Measurements from ENCODE around the gene ULK4. TPM values are rescaled to one million over a fixed set of nuclear protein-coding genes. Genes with fewer than 3 reads are reported as not detected.
"Not testable (repeated sequence)": the region's sequence is repeated elsewhere in the genome, so short reads cannot be mapped to it uniquely, and the experiment has no call there.

The ULK4 gene
- total RNA-seq, 1 experiment from 2014 or later, result 6.3 TPM

- RAD21 ChIA-PET (ENCODE audit: low non-redundant PET in 1 of 2, low total read pairs in 2 of 2, uncharacterized antibody in 2 of 2, unreplicated experiment in 2 of 2); H3K9me2 ChIP-seq (ENCODE audit: insufficient read depth); POLR2A ChIA-PET; H3K9me3 ChIP-seq (ENCODE audit: control insufficient read depth in 1 of 2, insufficient read depth in 1 of 2, low read depth in 1 of 2, low read length in 2 of 2); H4K20me1 ChIP-seq (ENCODE audit: insufficient read depth); H3K4me3 ChIP-seq (replicated peaks in 1 of 2; ENCODE audit: low read depth in 1 of 2, low read length in 2 of 2); H3K4me1 ChIP-seq (ENCODE audit: control insufficient read depth in 1 of 2, insufficient read depth in 2 of 2, low read length in 2 of 2); H3K4me2 ChIP-seq (ENCODE audit: low read length); H3K36me3 ChIP-seq (ENCODE audit: control insufficient read depth in 1 of 2, insufficient read depth in 2 of 2, low read length in 2 of 2); DNase-seq (ENCODE audit: low read depth, low spot score); H3K27ac ChIP-seq (ENCODE audit: low read depth, low read length); BruUV-seq (replicated peaks); H2AFZ ChIP-seq (ENCODE audit: low read depth, low read length, poor library complexity, severe bottlenecking); H3K79me2 ChIP-seq (ENCODE audit: insufficient read depth, low read length); H3K27me3 ChIP-seq (ENCODE audit: insufficient read depth, low read length); ATAC-seq; H3K9ac ChIP-seq (ENCODE audit: low read length): not testable (repeated sequence)
- TF ChIP-seq CBX3 (IDR thresholded peaks at IDR 0.05; ENCODE audit: low read depth), result 0 out of 2 replicates have a peak, but pooled peaks have one; percentile 29
- peak; percentile 52 for TF ChIP-seq RAD21 (IDR thresholded peaks at IDR 0.05; ENCODE audit: low read depth)
- TF ChIP-seq CTCF (IDR thresholded peaks at IDR 0.05 in 2 of 3, conservative IDR thresholded peaks at IDR 0.05 in 1 of 3; ENCODE audit: borderline replicate concordance in 1 of 3, insufficient read depth in 1 of 3, low read depth in 2 of 3, low read length in 2 of 3), result peak in 2 of 3 experiments; percentile 48 to 50; a peak in 4 of 6 replicates
- intact Hi-C loops (cut with micrococcal nuclease), result loop anchor here (2.0 kb wide), 1 partner anchor 185 kb away; no protein-coding TSS in a partner anchor
- CTCF ChIA-PET, result interaction anchor here (0.8 kb wide), 1 partner anchor 184 kb away, joined by 3 read pairs; no protein-coding TSS in a partner anchor
These were observed 266.1 kb downstream of the ULK4 start for GRCh38 chr3:41695806-41696205.

DNA sequence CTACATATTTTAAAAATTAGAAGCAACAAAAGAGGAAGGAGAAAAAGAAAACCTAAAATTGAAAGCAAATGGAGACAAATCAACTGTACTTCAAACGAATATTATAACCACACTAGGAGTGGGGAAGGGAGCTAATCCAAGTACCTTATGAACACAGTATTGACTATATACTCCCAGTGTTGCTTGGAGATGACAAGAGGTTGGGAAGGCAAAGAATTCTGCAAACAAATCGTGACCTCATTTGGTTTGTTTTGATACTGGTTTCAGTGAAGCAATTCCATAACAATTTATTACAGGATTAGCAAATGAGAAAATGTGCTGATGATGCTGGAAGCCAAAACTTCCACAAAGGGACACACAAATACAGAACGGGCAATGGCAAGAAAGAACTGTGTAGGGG, 268.1 kb downstream of the ULK4 start:
- Histone ChIP-seq H3K36me3 (ENCODE audit: control insufficient read depth in 1 of 2, insufficient read depth in 2 of 2, low read length in 2 of 2) (no peaks in the 10 kb centered on the region), H3K9me3 (ENCODE audit: control insufficient read depth in 1 of 2, insufficient read depth in 1 of 2, low read depth in 1 of 2, low read length in 2 of 2) (no peaks in the 10 kb centered on the region), H3K9me2 (ENCODE audit: insufficient read depth) (no peaks in the 10 kb centered on the region), H2AFZ (ENCODE audit: low read depth, low read length, poor library complexity, severe bottlenecking) (no peak overlapping the region), H3K9ac (ENCODE audit: low read length) (no peak overlapping the region), H3K27ac (ENCODE audit: low read depth, low read length) (no peak overlapping the region), H3K79me2 (ENCODE audit: insufficient read depth, low read length) (no peaks in the 10 kb centered on the region), H3K4me3 (replicated peaks in 1 of 2; ENCODE audit: low read depth in 1 of 2, low read length in 2 of 2) (no peak overlapping the region), H3K4me1 (ENCODE audit: control insufficient read depth in 1 of 2, insufficient read depth in 2 of 2, low read length in 2 of 2) (0 out of 4 replicates have a peak, but pooled peaks cover 0 to 2% of the 10 kb centered on the region in 2 experiments), H3K4me2 (ENCODE audit: low read length) (no peak overlapping the region), H4K20me1 (ENCODE audit: insufficient read depth) (no peaks in the 10 kb centered on the region), H3K27me3 (ENCODE audit: insufficient read depth, low read length) (no peaks in the 10 kb centered on the region)
- ChIA-PET CTCF (no interaction called here), RAD21 (ENCODE audit: low non-redundant PET in 1 of 2, low total read pairs in 2 of 2, uncharacterized antibody in 2 of 2, unreplicated experiment in 2 of 2) (no interaction called here), POLR2A (no interaction called here)
- intact Hi-C loops (cut with micrococcal nuclease), result loop anchor here (2.0 kb wide), 1 partner anchor 187 kb away; no protein-coding TSS in a partner anchor
- no TSS peak for BruUV-seq (replicated peaks)
- DNase-seq (ENCODE audit: low read depth, low spot score), result no peak
- TF ChIP-seq ELF1 (IDR thresholded peaks at IDR 0.05; ENCODE audit: borderline replicate concordance, low read depth) (no peak), ATF3 (IDR thresholded peaks at IDR 0.05) (no peak), POLR2AphosphoS5 (IDR thresholded peaks at IDR 0.05; ENCODE audit: low read depth, low read length) (no peak)
- TF ChIP-seq, protein P1, sequence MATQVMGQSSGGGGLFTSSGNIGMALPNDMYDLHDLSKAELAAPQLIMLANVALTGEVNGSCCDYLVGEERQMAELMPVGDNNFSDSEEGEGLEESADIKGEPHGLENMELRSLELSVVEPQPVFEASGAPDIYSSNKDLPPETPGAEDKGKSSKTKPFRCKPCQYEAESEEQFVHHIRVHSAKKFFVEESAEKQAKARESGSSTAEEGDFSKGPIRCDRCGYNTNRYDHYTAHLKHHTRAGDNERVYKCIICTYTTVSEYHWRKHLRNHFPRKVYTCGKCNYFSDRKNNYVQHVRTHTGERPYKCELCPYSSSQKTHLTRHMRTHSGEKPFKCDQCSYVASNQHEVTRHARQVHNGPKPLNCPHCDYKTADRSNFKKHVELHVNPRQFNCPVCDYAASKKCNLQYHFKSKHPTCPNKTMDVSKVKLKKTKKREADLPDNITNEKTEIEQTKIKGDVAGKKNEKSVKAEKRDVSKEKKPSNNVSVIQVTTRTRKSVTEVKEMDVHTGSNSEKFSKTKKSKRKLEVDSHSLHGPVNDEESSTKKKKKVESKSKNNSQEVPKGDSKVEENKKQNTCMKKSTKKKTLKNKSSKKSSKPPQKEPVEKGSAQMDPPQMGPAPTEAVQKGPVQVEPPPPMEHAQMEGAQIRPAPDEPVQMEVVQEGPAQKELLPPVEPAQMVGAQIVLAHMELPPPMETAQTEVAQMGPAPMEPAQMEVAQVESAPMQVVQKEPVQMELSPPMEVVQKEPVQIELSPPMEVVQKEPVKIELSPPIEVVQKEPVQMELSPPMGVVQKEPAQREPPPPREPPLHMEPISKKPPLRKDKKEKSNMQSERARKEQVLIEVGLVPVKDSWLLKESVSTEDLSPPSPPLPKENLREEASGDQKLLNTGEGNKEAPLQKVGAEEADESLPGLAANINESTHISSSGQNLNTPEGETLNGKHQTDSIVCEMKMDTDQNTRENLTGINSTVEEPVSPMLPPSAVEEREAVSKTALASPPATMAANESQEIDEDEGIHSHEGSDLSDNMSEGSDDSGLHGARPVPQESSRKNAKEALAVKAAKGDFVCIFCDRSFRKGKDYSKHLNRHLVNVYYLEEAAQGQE (IDR thresholded peaks at IDR 0.05; ENCODE audit: low read depth), result no peak
- no peak for ATAC-seq
